Measurements from ENCODE around the gene CUL3.

GRCh38 chr2:224612578-224612977 is 27.4 kb upstream of the CUL3 start:
- no peak for TF ChIP-seq POLR2A (IDR thresholded peaks at IDR 0.05)
- TF ChIP-seq, protein P1, sequence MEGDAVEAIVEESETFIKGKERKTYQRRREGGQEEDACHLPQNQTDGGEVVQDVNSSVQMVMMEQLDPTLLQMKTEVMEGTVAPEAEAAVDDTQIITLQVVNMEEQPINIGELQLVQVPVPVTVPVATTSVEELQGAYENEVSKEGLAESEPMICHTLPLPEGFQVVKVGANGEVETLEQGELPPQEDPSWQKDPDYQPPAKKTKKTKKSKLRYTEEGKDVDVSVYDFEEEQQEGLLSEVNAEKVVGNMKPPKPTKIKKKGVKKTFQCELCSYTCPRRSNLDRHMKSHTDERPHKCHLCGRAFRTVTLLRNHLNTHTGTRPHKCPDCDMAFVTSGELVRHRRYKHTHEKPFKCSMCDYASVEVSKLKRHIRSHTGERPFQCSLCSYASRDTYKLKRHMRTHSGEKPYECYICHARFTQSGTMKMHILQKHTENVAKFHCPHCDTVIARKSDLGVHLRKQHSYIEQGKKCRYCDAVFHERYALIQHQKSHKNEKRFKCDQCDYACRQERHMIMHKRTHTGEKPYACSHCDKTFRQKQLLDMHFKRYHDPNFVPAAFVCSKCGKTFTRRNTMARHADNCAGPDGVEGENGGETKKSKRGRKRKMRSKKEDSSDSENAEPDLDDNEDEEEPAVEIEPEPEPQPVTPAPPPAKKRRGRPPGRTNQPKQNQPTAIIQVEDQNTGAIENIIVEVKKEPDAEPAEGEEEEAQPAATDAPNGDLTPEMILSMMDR (IDR thresholded peaks at IDR 0.05), result no peak
- no peak for TF ChIP-seq POLR2AphosphoS5 (IDR thresholded peaks at IDR 0.05)
- TF ChIP-seq EP300 (IDR thresholded peaks at IDR 0.05), result no peak
